HepG2 (cell line): Measurements from ENCODE around the gene SNN. TPM values are rescaled to one million over a fixed set of nuclear protein-coding genes. Genes with fewer than 3 reads are reported as not detected.

Source experiments
- CHD2 ChIP-seq: IDR thresholded peaks from 2 replicates; pipeline ENCODE4 v1.6.1; 2011; ENCODE audit warnings: low read depth, low read length, improper control_type of control experiment
- HOXA5 ChIP-seq: sonication (generic); formaldehyde crosslinking; IDR thresholded peaks from 2 replicates; pipeline ENCODE4 v1.4.0; 2020; ENCODE audit warnings: missing genetic modification reagents
- PHF20 ChIP-seq: sonication (generic); formaldehyde crosslinking; IDR thresholded peaks from 2 replicates; pipeline ENCODE4 v1.5.0; 2020; ENCODE audit warnings: mild to moderate bottlenecking, missing genetic modification reagents
- SALL1 ChIP-seq: sonication (generic); formaldehyde crosslinking; IDR thresholded peaks from 2 replicates; pipeline ENCODE4 v1.8.0; 2022; ENCODE audit warnings: mild to moderate bottlenecking, missing genetic modification reagents
- ZNF235 ChIP-seq: sonication (generic); formaldehyde crosslinking; IDR thresholded peaks from 2 replicates; pipeline ENCODE4 v1.8.1; 2023; ENCODE audit warnings: mild to moderate bottlenecking, missing genetic modification reagents, borderline replicate concordance
- ZNF256 ChIP-seq: sonication (generic); formaldehyde crosslinking; conservative IDR thresholded peaks from 2 replicates; pipeline ENCODE4 v1.4.0; 2020; ENCODE audit warnings: missing genetic modification reagents
- ZNF441 ChIP-seq: sonication (generic); formaldehyde crosslinking; IDR thresholded peaks from 2 replicates; pipeline ENCODE4 v1.7.0; 2021; ENCODE audit warnings: missing genetic modification reagents, borderline replicate concordance
- ZNF781 ChIP-seq: sonication (generic); formaldehyde crosslinking; IDR thresholded peaks from 2 replicates; pipeline ENCODE4 v1.5.1; 2020; ENCODE audit warnings: borderline replicate concordance, mild to moderate bottlenecking, missing genetic modification reagents; ENCODE audit errors: not compliant biosample characterization
- ZNF788 ChIP-seq: sonication (generic); formaldehyde crosslinking; IDR thresholded peaks from 2 replicates; pipeline ENCODE4 v1.5.0; 2020; ENCODE audit warnings: mild to moderate bottlenecking, missing genetic modification reagents, borderline replicate concordance
- polyA plus RNA-seq, 8 experiments: library from polyadenylated mRNA; depleted of rRNA in 3 of 8; stranded (reverse) in 7 of 8; unstranded in 1 of 8; fragments of >200 nt; fragmentation: Illumina TruSeq in 4 of 8; extraction: Trizol in 4 of 8; gene quantifications; 2 replicates each; pipeline versions ENCODE4 v1.2.1 to v1.2.3, GENCODE V29; 2011 to 2016; ENCODE audit warnings: low read depth in 4 of 8, missing spikeins in 1 of 8, mixed read lengths in 1 of 8; ENCODE audit not compliant: insufficient read depth in 1 of 8
- total RNA-seq, 5 experiments: library from RNA; depleted of rRNA; stranded (reverse); fragments of >200 nt; fragmentation: Illumina TruSeq; extraction: Trizol; gene quantifications; 2 replicates each; pipeline ENCODE4 v1.2.3, GENCODE V29; 2016; ENCODE audit warnings: low read depth in 1 of 5
- TF ChIP-seq, protein P1 (sequence below): sonication (generic); IDR thresholded peaks from 2 replicates; pipeline ENCODE4 v1.6.1; 2016; ENCODE audit warnings: low read depth, borderline replicate concordance
- TF ChIP-seq, protein P2 (sequence below): IDR thresholded peaks from 2 replicates; pipeline ENCODE4 v1.6.1; 2012; ENCODE audit warnings: low read depth, low read length, improper control_type of control experiment
- TF ChIP-seq, protein P3 (sequence below): sonication (generic); formaldehyde crosslinking; IDR thresholded peaks from 2 replicates; pipeline ENCODE4 v1.4.0; 2020; ENCODE audit warnings: missing genetic modification reagents, borderline replicate concordance
- TF ChIP-seq, protein P4 (sequence below): sonication (generic); formaldehyde crosslinking; conservative IDR thresholded peaks from 2 replicates; pipeline ENCODE4 v1.4.0; 2020; ENCODE audit warnings: missing genetic modification reagents
- TF ChIP-seq, protein P5 (sequence below): IDR thresholded peaks from 2 replicates; pipeline ENCODE4 v1.6.1; 2016; ENCODE audit warnings: low read depth, control low read depth
- TF ChIP-seq, protein P6 (sequence below): sonication (generic); formaldehyde crosslinking; IDR thresholded peaks from 2 replicates; pipeline ENCODE4 v1.4.0; 2020; ENCODE audit warnings: missing genetic modification reagents, borderline replicate concordance

The SNN gene
- total and polyA plus RNA-seq, 2 of the 13 experiments (the other 11 are each of a cell fraction or from before 2014, with no cell fraction given) = 5.2 to 8.4 TPM

DNA sequence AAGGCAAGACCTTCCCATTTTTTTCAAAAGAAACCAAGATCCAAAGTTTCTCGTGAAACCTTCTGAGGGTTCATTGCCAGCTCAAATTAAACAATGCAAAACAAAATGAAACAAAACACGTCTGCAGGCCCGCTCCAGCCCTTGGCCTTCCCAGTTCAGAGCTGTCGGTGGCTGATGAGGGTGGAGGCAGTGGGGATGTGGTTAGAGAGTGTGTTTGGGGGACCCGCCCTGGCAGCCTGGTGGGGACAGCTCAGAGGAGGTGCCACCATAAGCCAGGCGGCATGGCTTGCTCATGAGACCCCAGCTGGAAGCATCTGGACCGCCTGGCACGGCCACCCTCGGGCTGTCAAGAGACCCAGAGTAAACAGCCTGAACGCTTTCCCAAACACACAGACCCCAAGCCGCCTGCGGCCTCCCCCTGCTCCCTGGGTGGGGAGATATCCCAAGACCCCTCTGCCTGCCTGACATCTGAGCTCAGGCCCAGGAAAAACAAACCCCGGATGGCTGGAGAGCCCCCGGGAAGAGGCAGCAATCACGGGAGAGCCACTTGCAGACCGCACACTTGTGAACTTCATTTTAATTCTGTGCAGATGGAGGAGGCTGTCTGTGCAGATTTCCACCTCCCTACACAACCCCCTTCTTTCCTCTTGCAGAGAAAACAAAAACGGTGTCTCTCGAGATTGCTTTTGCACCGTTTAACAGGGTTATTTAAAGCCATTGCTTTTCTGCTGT is 46.2 kb upstream of the SNN start (continued):
- TF ChIP-seq, protein P1, sequence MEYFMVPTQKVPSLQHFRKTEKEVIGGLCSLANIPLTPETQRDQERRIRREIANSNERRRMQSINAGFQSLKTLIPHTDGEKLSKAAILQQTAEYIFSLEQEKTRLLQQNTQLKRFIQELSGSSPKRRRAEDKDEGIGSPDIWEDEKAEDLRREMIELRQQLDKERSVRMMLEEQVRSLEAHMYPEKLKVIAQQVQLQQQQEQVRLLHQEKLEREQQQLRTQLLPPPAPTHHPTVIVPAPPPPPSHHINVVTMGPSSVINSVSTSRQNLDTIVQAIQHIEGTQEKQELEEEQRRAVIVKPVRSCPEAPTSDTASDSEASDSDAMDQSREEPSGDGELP = 0 out of 2 replicates have a peak, but pooled peaks have one; percentile 4
- TF ChIP-seq ZNF441 = no peak
- TF ChIP-seq, protein P2, sequence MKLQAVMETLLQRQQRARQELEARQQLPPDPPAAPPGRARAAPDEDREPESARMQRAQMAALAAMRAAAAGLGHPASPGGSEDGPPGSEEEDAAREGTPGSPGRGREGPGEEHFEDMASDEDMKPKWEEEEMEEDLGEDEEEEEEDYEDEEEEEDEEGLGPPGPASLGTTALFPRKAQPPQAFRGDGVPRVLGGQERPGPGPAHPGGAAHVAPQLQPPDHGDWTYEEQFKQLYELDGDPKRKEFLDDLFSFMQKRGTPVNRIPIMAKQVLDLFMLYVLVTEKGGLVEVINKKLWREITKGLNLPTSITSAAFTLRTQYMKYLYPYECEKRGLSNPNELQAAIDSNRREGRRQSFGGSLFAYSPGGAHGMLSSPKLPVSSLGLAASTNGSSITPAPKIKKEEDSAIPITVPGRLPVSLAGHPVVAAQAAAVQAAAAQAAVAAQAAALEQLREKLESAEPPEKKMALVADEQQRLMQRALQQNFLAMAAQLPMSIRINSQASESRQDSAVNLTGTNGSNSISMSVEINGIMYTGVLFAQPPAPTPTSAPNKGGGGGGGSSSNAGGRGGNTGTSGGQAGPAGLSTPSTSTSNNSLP = no peak
- no peak for TF ChIP-seq CHD2
- TF ChIP-seq, protein P3, sequence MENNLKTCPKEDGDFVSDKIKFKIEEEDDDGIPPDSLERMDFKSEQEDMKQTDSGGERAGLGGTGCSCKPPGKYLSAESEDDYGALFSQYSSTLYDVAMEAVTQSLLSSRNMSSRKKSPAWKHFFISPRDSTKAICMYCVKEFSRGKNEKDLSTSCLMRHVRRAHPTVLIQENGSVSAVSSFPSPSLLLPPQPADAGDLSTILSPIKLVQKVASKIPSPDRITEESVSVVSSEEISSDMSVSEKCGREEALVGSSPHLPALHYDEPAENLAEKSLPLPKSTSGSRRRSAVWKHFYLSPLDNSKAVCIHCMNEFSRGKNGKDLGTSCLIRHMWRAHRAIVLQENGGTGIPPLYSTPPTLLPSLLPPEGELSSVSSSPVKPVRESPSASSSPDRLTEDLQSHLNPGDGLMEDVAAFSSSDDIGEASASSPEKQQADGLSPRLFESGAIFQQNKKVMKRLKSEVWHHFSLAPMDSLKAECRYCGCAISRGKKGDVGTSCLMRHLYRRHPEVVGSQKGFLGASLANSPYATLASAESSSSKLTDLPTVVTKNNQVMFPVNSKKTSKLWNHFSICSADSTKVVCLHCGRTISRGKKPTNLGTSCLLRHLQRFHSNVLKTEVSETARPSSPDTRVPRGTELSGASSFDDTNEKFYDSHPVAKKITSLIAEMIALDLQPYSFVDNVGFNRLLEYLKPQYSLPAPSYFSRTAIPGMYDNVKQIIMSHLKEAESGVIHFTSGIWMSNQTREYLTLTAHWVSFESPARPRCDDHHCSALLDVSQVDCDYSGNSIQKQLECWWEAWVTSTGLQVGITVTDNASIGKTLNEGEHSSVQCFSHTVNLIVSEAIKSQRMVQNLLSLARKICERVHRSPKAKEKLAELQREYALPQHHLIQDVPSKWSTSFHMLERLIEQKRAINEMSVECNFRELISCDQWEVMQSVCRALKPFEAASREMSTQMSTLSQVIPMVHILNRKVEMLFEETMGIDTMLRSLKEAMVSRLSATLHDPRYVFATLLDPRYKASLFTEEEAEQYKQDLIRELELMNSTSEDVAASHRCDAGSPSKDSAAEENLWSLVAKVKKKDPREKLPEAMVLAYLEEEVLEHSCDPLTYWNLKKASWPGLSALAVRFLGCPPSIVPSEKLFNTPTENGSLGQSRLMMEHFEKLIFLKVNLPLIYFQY (CRISPR knock-in tag) = no peak
- no peak for TF ChIP-seq ZNF256 (CRISPR knock-in tag)
- TF ChIP-seq, protein P4, sequence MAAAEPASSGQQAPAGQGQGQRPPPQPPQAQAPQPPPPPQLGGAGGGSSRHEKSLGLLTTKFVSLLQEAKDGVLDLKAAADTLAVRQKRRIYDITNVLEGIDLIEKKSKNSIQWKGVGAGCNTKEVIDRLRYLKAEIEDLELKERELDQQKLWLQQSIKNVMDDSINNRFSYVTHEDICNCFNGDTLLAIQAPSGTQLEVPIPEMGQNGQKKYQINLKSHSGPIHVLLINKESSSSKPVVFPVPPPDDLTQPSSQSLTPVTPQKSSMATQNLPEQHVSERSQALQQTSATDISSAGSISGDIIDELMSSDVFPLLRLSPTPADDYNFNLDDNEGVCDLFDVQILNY (CRISPR knock-in tag) = no peak
- no peak for TF ChIP-seq PHF20 (CRISPR knock-in tag)
- TF ChIP-seq, protein P5, sequence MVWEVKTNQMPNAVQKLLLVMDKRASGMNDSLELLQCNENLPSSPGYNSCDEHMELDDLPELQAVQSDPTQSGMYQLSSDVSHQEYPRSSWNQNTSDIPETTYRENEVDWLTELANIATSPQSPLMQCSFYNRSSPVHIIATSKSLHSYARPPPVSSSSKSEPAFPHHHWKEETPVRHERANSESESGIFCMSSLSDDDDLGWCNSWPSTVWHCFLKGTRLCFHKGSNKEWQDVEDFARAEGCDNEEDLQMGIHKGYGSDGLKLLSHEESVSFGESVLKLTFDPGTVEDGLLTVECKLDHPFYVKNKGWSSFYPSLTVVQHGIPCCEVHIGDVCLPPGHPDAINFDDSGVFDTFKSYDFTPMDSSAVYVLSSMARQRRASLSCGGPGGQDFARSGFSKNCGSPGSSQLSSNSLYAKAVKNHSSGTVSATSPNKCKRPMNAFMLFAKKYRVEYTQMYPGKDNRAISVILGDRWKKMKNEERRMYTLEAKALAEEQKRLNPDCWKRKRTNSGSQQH (CRISPR knock-in tag) = no peak
- TF ChIP-seq ZNF788 (CRISPR knock-in tag) = peak; percentile 18; the same call in 1 of the 2 replicates
- TF ChIP-seq HOXA5 = no peak
- peak; percentile 44 for TF ChIP-seq ZNF781
- TF ChIP-seq SALL1 = 0 out of 2 replicates have a peak, but pooled peaks have one; percentile 18
- TF ChIP-seq ZNF235 (CRISPR knock-in tag) = no peak
- TF ChIP-seq, protein P6, sequence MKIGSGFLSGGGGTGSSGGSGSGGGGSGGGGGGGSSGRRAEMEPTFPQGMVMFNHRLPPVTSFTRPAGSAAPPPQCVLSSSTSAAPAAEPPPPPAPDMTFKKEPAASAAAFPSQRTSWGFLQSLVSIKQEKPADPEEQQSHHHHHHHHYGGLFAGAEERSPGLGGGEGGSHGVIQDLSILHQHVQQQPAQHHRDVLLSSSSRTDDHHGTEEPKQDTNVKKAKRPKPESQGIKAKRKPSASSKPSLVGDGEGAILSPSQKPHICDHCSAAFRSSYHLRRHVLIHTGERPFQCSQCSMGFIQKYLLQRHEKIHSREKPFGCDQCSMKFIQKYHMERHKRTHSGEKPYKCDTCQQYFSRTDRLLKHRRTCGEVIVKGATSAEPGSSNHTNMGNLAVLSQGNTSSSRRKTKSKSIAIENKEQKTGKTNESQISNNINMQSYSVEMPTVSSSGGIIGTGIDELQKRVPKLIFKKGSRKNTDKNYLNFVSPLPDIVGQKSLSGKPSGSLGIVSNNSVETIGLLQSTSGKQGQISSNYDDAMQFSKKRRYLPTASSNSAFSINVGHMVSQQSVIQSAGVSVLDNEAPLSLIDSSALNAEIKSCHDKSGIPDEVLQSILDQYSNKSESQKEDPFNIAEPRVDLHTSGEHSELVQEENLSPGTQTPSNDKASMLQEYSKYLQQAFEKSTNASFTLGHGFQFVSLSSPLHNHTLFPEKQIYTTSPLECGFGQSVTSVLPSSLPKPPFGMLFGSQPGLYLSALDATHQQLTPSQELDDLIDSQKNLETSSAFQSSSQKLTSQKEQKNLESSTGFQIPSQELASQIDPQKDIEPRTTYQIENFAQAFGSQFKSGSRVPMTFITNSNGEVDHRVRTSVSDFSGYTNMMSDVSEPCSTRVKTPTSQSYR (CRISPR knock-in tag) = 0 out of 2 replicates have a peak, but pooled peaks have one; percentile 9
